GM12873 (cell line): ENCODE data around the gene GTF3C1.

Experiments
- TF ChIP-seq, protein P1 (sequence below): IDR thresholded peaks from 2 replicates; pipeline ENCODE4 v1.5.1; 2012; ENCODE audit warnings: low read depth, mild to moderate bottlenecking, moderate library complexity, low read length, control low read depth; ENCODE audit not compliant: insufficient read depth; ENCODE audit errors: missing control alignments

GTF3C1 gene

GRCh38 chr16:27506771-27507170 lies 42.9 kb downstream of the GTF3C1 start:
- TF ChIP-seq, protein P1, sequence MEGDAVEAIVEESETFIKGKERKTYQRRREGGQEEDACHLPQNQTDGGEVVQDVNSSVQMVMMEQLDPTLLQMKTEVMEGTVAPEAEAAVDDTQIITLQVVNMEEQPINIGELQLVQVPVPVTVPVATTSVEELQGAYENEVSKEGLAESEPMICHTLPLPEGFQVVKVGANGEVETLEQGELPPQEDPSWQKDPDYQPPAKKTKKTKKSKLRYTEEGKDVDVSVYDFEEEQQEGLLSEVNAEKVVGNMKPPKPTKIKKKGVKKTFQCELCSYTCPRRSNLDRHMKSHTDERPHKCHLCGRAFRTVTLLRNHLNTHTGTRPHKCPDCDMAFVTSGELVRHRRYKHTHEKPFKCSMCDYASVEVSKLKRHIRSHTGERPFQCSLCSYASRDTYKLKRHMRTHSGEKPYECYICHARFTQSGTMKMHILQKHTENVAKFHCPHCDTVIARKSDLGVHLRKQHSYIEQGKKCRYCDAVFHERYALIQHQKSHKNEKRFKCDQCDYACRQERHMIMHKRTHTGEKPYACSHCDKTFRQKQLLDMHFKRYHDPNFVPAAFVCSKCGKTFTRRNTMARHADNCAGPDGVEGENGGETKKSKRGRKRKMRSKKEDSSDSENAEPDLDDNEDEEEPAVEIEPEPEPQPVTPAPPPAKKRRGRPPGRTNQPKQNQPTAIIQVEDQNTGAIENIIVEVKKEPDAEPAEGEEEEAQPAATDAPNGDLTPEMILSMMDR: no peak

DNA sequence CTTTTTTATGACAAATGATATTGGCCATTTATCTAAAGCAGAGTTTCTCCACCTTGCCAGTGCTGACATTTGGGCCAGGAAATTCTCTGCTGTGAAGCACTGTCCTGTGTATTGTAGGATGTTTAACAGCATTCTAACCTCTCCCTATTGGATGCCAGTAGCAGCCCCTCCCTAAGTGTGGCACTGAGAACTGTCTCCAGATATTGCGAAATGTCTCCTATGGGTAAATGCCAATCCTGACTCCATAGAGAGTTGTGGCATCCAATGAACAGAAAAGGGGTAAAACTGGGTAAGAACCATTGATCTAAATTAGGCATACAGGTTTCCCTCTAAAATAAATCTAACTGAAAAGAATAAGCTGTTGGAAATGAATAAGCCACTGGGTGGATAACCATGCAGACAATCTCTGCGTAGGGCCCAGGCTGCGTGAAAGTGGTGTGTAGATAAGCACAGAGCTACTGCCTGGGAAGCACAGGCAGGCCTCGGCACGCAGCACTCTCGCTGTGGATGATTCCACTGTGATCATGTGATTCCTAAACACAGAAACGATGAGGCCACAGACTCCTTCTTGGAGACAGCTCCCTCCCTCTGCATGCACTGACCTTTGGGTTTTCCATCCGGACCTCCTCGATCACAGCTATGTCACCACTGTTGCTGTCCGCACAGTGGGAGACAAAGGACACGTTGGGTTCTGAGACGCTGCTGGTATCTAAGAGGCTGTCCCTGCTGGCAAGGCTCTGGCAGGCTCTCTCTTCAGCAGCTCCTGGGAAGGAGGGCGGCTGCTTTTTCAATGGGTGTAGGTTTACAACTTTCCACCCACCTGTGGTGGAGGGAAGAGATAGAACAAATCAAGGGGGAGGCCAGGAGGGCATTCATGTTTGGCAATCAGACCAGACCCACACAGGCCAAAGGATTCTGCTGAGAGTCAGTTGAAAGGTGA lies 44.1 kb downstream of the GTF3C1 start:
- TF ChIP-seq, protein P1: no peak

GRCh38 chr16:27503662-27504061 lies 46.1 kb downstream of the GTF3C1 start:
- TF ChIP-seq, protein P1: no peak

DNA sequence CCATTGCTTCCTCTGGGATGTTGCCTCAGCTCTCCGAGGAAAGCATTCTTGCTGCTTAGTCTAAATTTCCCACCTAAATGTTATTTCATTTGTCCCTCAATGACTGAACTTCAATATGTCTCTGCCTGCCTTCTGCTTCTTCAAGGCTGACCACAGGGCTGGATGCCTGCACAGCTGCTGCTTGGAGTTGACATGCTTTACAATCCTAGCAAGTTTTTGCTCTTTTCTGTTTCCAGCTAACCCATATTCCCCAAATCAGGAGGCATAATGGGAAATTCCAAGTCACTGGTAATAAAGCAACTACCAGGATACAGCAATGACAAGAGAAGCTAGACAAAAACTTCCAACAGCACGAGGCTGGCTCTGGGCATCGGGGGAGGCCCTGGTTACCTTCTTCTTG lies 48.9 kb downstream of the GTF3C1 start:
- TF ChIP-seq, protein P1: no peak

- TF ChIP-seq, protein P1: no peak
These were observed 50.1 kb downstream of the GTF3C1 start for GRCh38 chr16:27499659-27500055.

- TF ChIP-seq, protein P1: no peak
These were observed 50.6 kb downstream of the GTF3C1 start for GRCh38 chr16:27498916-27499658.
